Uterus (tissue), 4 donors: ENCODE data around the gene NAA40. TPM values are rescaled to one million over a fixed set of nuclear protein-coding genes. Genes with fewer than 3 reads are reported as not detected.

Source experiments
- DNase-seq, 2 donors: peaks; one replicate each; pipeline ENCODE4 v3.0.0-alpha.2; 2019 to 2020
- H3K27ac ChIP-seq, 2 donors: fragments of 200-600 bp; sonication (generic); 1 replicate in 1 of 2; 2 replicates in 1 of 2; pipeline ENCODE4 v1.5.1; 2016 to 2018
- H3K27me3 ChIP-seq, 2 donors: fragments of 200-600 bp; sonication (generic); one replicate each; pipeline ENCODE4 v1.5.1; 2018 to 2019; ENCODE audit warnings: control low read depth in 1 of 2
- H3K36me3 ChIP-seq, 2 donors: fragments of 200-600 bp; sonication (generic); one replicate each; pipeline ENCODE4 v1.5.1; 2019; ENCODE audit warnings: control low read depth in 1 of 2
- H3K4me1 ChIP-seq, 2 donors: fragments of 200-600 bp; sonication (generic); one replicate each; pipeline ENCODE4 v1.5.1; 2018 to 2019; ENCODE audit warnings: control low read depth in 1 of 2
- H3K4me3 ChIP-seq, 2 donors: fragments of 200-600 bp; sonication (generic); 1 replicate in 1 of 2; 2 replicates in 1 of 2; pipeline ENCODE4 v1.5.1; 2018 to 2019; ENCODE audit warnings: mild to moderate bottlenecking in 1 of 2
- H3K9me3 ChIP-seq, 2 donors: fragments of 200-600 bp; sonication (generic); one replicate each; pipeline ENCODE4 v1.5.1; 2019; ENCODE audit warnings: control low read depth in 1 of 2
- POLR2A ChIP-seq, 2 donors: fragments of 450-650 bp; IDR thresholded peaks; one replicate each; pipeline ENCODE4 v1.6.1; 2016; ENCODE audit warnings: antibody characterized with exemption in 2 of 2, mild to moderate bottlenecking in 1 of 2, moderate library complexity in 1 of 2
- intact Hi-C: fragments of 100-400 bp; cut with DNase I; formaldehyde crosslinking; loops from one replicate; pipeline ENCODE4 v1.15.1; 2023; ENCODE audit warnings: low total_unique reads
- total RNA-seq, 4 donors: library from RNA; depleted of rRNA in 3 of 4; stranded (reverse); fragments of >200 nt in 3 of 4; gene quantifications; one replicate each; pipeline versions ENCODE4 v1.1.0 to v1.2.4, GENCODE V29; 2014 to 2023
- TF ChIP-seq, protein P1 (sequence below), 4 experiments: fragments of 200-600 bp in 2 of 4; fragments of 450-650 bp in 2 of 4; sonication (generic) in 2 of 4; IDR thresholded peaks; one replicate each; pipeline ENCODE4 v1.5.1; 2016 to 2019; ENCODE audit warnings: antibody characterized with exemption in 4 of 4, mild to moderate bottlenecking in 2 of 4, moderate library complexity in 1 of 4
- donor health status: DM: yes; HTN: yes; CAD: no.

The NAA40 gene
- total RNA-seq, 4 donors from 2014 or later, result 2.1 to 17.8 (median 9.2) TPM

DNA sequence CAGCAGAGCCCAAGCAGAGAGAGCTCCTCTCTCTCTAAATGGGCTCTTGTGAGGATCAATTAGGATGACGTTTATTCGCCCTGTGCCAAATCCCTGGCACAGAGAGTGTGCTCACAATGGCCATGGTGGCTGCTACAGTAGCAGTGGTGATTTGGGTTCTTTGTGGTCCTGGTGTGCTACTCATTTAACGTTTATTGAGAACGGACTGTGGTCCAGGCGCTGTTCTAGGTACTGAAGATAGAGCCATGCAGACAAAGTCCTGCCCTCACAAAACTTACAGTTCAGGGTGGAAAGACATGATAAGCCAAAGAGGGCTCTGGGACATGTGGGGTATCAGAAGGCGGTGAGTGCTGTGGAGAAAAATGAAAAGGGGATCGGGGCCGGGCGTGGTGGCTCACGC, 52.8 kb downstream of the NAA40 start:
- no peak overlapping the region for H3K4me3 ChIP-seq
- H3K9me3 ChIP-seq, result no peaks in the 10 kb centered on the region
- no peak for TF ChIP-seq POLR2A (IDR thresholded peaks at IDR 0.05)
- TF ChIP-seq, protein P1, sequence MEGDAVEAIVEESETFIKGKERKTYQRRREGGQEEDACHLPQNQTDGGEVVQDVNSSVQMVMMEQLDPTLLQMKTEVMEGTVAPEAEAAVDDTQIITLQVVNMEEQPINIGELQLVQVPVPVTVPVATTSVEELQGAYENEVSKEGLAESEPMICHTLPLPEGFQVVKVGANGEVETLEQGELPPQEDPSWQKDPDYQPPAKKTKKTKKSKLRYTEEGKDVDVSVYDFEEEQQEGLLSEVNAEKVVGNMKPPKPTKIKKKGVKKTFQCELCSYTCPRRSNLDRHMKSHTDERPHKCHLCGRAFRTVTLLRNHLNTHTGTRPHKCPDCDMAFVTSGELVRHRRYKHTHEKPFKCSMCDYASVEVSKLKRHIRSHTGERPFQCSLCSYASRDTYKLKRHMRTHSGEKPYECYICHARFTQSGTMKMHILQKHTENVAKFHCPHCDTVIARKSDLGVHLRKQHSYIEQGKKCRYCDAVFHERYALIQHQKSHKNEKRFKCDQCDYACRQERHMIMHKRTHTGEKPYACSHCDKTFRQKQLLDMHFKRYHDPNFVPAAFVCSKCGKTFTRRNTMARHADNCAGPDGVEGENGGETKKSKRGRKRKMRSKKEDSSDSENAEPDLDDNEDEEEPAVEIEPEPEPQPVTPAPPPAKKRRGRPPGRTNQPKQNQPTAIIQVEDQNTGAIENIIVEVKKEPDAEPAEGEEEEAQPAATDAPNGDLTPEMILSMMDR (IDR thresholded peaks at IDR 0.05), result no peak
- H3K27ac ChIP-seq, result no peak overlapping the region
- peaks cover 0 to 7% of the 10 kb centered on the region in 2 donors for H3K4me1 ChIP-seq
- no peaks in the 10 kb centered on the region for H3K27me3 ChIP-seq
- intact Hi-C loops, result no loop called here
- no peak for DNase-seq
- H3K36me3 ChIP-seq, result no peaks in the 10 kb centered on the region

DNA sequence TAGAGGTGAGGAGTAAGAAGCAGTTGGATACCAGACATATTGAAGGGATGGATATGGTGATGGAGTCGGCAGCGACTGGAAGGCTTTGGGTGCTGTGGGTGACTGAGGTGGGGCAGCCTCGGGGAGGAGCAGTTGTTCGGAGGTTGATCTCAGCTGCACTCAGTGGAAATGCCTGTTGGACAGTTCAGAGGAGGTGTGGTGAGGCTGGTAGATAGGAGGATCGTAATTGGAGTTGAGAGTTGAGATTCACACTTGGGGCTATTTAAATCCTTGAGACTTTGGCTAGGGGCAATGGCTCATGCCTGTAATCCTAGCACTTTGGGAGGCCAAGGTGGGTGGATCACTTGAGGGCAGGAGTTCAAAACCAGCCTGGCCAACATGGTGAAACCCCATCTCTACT, 54.3 kb downstream of the NAA40 start:
- no peaks in the 10 kb centered on the region for H3K4me1 ChIP-seq
- intact Hi-C loops, result no loop called here
- no peak overlapping the region for H3K4me3 ChIP-seq
- no peak overlapping the region for H3K27ac ChIP-seq
- no peaks in the 10 kb centered on the region for H3K27me3 ChIP-seq
- H3K36me3 ChIP-seq, result no peaks in the 10 kb centered on the region
- H3K9me3 ChIP-seq, result no peaks in the 10 kb centered on the region
- TF ChIP-seq POLR2A (IDR thresholded peaks at IDR 0.05), result no peak
- TF ChIP-seq, protein P1 (IDR thresholded peaks at IDR 0.05), result no peak
- DNase-seq, result no peak

DNA sequence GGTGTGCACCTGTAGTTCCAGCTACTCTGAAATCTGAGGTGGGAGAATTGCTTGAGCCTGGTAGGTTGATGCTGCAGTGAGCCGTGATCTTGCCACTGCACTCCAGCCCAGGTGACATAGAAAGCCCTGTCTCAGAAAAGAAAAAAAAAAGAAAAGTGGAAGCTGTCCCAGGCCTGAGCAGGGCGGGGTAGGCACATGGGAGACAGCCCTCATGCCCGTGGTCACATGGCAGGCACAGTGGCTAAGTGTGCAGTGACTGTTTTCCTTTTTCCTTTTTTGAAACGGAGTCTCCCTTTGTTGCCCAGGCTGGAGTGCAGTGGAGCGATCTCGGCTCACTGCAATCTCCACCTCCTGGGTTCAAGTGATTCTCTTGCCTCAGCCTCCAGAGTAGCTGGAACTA, 55.2 kb downstream of the NAA40 start:
- H3K4me1 ChIP-seq, result peaks cover 0 to 3% of the 10 kb centered on the region in 2 donors
- H3K9me3 ChIP-seq, result no peaks in the 10 kb centered on the region
- H3K4me3 ChIP-seq, result no peak overlapping the region
- H3K36me3 ChIP-seq, result no peaks in the 10 kb centered on the region
- DNase-seq, result no peak
- H3K27ac ChIP-seq, result no peak overlapping the region
- intact Hi-C loops, result no loop called here
- H3K27me3 ChIP-seq, result no peaks in the 10 kb centered on the region
- TF ChIP-seq POLR2A (IDR thresholded peaks at IDR 0.05), result no peak
- TF ChIP-seq, protein P1 (IDR thresholded peaks at IDR 0.05), result no peak

DNA sequence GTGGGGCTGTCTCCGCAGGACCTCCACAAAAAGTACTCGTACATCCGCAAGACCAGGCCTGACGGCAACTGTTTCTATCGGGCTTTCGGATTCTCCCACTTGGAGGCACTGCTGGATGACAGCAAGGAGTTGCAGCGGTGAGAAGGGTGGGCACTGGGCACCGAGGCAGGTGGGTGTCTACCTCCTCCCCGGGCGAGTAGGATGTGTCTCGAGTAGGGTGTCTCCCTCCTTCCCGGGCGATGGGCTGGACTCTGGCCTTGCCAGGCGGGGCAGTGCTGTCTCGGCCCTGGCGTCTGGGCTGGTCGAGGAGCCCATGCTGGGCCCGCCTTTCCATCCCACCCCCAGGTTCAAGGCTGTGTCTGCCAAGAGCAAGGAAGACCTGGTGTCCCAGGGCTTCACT, 57.7 kb downstream of the NAA40 start:
- H3K27ac ChIP-seq, result no peak overlapping the region
- H3K9me3 ChIP-seq, result no peaks in the 10 kb centered on the region
- DNase-seq, result no peak
- H3K4me3 ChIP-seq, result no peak overlapping the region
- H3K27me3 ChIP-seq, result no peaks in the 10 kb centered on the region
- no peaks in the 10 kb centered on the region for H3K36me3 ChIP-seq
- peaks cover 0 to 19% of the 10 kb centered on the region in 2 donors for H3K4me1 ChIP-seq
- intact Hi-C loops, result no loop called here
- TF ChIP-seq POLR2A (IDR thresholded peaks at IDR 0.05), result no peak
- TF ChIP-seq, protein P1 (IDR thresholded peaks at IDR 0.05), result no peak

- Histone ChIP-seq H3K36me3 (no peaks in the 10 kb centered on the region), H3K27me3 (no peaks in the 10 kb centered on the region), H3K4me3 (no peak overlapping the region), H3K27ac (no peak overlapping the region), H3K9me3 (no peaks in the 10 kb centered on the region), H3K4me1 (peaks cover 0 to 19% of the 10 kb centered on the region in 2 donors)
- TF ChIP-seq POLR2A (IDR thresholded peaks at IDR 0.05), result no peak
- TF ChIP-seq, protein P1 (IDR thresholded peaks at IDR 0.05), result no peak
- no peak for DNase-seq
- intact Hi-C loops, result no loop called here
These were observed 58.4 kb downstream of the NAA40 start for GRCh38 chr11:63997104-63997700.
